Motor neuron (in vitro differentiated cells): Measurements from ENCODE around the gene IL4R. TPM values are rescaled to one million over a fixed set of nuclear protein-coding genes. Genes with fewer than 3 reads are reported as not detected.

Experiments
- ATAC-seq, 8 experiments: fragments of 200-7000 bp; cut with Tn5 transposase; replicated peaks in 6 of 8; 2 replicates each; pipeline ENCODE4 v1.8.0; 2021; ENCODE audit warnings: mild to moderate bottlenecking in 8 of 8, moderate library complexity in 8 of 8
- H3K27ac ChIP-seq, 2 donors: fragments of 250-450 bp; sonication (Bioruptor Pico); 2 replicates each; pipeline ENCODE4 v1.9.0; 2021; ENCODE audit warnings: antibody characterized with exemption in 2 of 2, mild to moderate bottlenecking in 2 of 2, moderate library complexity in 1 of 2
- H3K4me1 ChIP-seq, 2 donors: fragments of 250-450 bp; sonication (Bioruptor Pico); replicated peaks in 1 of 2; 2 replicates each; pipeline ENCODE4 v1.6.1; 2021; ENCODE audit warnings: antibody characterized with exemption in 2 of 2, mild to moderate bottlenecking in 2 of 2, moderate library complexity in 1 of 2
- H3K4me3 ChIP-seq, 5 donors: fragments of 250-450 bp; sonication (Bioruptor Pico); 2 replicates each; pipeline ENCODE4 v1.9.0; 2021; ENCODE audit warnings: antibody characterized with exemption in 5 of 5, mild to moderate bottlenecking in 5 of 5, moderate library complexity in 4 of 5
- WGBS, 10 experiments: fragments of 450-650 bp; shearing (Covaris generic); methylation state at CpG; one replicate each; pipeline ENCODE4 v1.0.0; 2022; 5-methylcytosine and 5-hydroxymethylcytosine counted together
- in situ Hi-C, 9 experiments: fragments of 400-800 bp; cut with MboI; loops; one replicate each; pipeline ENCODE4 v1.15.0; 2021; ENCODE audit warnings: low sequenced_read_pairs in 9 of 9, low pct_unique_long_range_greater_than_20kb in 2 of 9; ENCODE audit not compliant: unreplicated experiment in 9 of 9
- total RNA-seq, 8 experiments: library from RNA; unstranded; fragments of 300-600 nt; gene quantifications; 2 replicates each; pipeline versions ENCODE4 v1.2.3 to v1.2.4, GENCODE V29; 2022

IL4R gene
- total RNA-seq, 8 experiments from 2014 or later: 0.33 to 14.6 (median 4.3) TPM

DNA sequence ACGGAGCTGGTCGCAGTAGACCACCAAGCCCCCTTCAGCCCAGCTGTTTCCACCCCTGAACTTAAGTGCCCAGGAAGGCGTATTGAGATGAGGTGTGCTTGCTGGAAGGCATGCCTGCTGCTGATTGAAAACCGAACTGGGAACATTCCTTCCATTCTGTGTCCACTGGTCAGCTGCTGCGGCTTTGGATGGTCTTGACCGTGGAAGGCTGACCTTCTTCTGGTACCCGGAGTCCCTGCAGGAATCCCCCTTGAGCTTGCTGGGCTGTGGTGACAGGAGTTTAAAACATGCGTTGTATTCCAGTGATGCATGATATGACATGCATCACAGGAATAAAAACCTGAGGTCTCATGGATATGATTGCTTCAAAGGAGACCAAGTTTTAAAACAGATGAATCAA is 31.4 kb downstream of the IL4R start:
- 80 to 93% (median 90%) methylated on average over 1 to 6 of the region's 8 CpGs; no CpG with 5 or more reads in 5 of the 10 experiments for WGBS, 10 experiments
- Histone ChIP-seq H3K4me3 (no peak overlapping the region), H3K27ac (no peak overlapping the region), H3K4me1 (no peaks in the 10 kb centered on the region)
- peak in 1 of 8 experiments; percentile 15 for ATAC-seq
- in situ Hi-C loops: no loop called here

GRCh38 chr16:27346819-27347218 is 33.0 kb downstream of the IL4R start:
- 33 to 54% (median 47%) methylated on average over 3 of the region's 5 CpGs; no CpG with 5 or more reads in 6 of the 10 experiments for WGBS, 10 experiments
- Histone ChIP-seq H3K4me1 (no peaks in the 10 kb centered on the region), H3K4me3 (no peak overlapping the region), H3K27ac (no peak overlapping the region)
- in situ Hi-C loops: no loop called here
- no peak for ATAC-seq

DNA sequence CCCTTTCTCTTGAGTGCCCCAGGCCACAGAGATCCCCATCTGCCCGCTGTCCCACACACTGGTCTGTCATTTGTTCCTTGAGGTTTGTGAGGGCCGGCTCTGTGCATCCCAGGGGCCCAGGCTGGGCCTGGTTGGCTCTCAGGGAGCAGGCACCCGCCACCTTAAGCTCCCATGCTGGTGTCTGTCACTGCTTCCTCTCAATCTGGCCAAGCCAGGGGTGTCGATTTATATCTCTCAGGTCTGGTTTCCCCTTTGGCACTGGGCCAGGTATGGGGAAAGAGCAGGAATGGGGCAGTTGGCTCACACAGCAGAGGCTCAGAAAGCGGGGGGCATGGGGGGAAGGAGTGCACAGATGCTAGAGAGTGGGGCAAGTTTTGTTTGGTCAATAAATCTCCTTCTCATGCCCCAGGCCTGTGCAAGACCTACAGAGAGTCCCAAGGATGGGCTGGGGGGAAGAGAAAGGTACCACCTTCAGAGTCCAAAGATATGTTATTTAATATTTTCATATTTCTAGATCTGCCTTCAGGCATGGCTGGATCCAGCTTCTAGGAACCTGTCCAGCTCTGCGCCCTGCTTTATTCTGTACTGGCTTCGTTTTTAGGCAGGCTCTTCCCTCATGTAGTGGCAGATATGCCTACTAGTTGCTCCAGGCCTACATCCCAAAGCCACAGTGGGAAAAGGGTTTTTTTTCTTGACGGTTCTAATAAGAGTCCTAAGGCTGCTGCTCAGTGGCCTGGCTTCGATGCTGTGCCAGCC is 34.3 kb downstream of the IL4R start:
- no peak for ATAC-seq
- in situ Hi-C loops: no loop called here
- WGBS, 10 experiments: 60 to 100% (median 100%) methylated on average over 1 to 6 of the region's 9 CpGs; no CpG with 5 or more reads in 1 of the 10 experiments
- H3K4me3 ChIP-seq: no peak overlapping the region
- H3K27ac ChIP-seq: no peak overlapping the region
- no peaks in the 10 kb centered on the region for H3K4me1 ChIP-seq

DNA sequence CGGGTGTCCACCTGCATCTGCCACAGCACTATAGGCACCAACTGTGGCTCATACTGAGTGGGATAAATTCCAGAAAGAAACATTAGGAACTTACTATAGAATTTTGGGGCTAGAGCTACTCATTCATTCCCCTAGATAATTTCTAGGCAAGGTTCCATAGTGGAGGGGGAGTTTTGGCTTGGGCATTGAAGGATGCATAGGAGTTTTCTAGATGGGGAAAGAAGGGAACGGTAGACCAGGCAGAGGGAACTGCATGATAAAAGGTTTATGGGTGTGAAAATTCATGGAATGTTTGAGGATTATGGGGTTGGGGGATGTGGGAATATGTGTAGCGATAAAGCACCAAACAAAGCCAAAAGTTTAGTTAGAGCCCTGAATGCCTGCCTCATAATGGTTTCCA is 35.5 kb downstream of the IL4R start:
- no peaks in the 10 kb centered on the region for H3K4me1 ChIP-seq
- no peak for ATAC-seq
- WGBS, 10 experiments: 60 to 100% (median 90%) methylated on average over 1 to 3 of the region's 3 CpGs; no CpG with 5 or more reads in 2 of the 10 experiments
- in situ Hi-C loops: no loop called here
- no peak overlapping the region for H3K4me3 ChIP-seq
- no peak overlapping the region for H3K27ac ChIP-seq

GRCh38 chr16:27350006-27350405 is 36.2 kb downstream of the IL4R start:
- in situ Hi-C loops: loop anchor here in 1 of 9 experiments (10.0 kb wide), 1 partner anchor 55 kb away; no protein-coding TSS in a partner anchor
- Histone ChIP-seq H3K4me1 (no peaks in the 10 kb centered on the region), H3K4me3 (no peak overlapping the region), H3K27ac (no peak overlapping the region)
- no peak for ATAC-seq
- 12 to 100% (median 40%) methylated on average over 1 to 3 of the region's 3 CpGs; no CpG with 5 or more reads in 4 of the 10 experiments for WGBS, 10 experiments

DNA sequence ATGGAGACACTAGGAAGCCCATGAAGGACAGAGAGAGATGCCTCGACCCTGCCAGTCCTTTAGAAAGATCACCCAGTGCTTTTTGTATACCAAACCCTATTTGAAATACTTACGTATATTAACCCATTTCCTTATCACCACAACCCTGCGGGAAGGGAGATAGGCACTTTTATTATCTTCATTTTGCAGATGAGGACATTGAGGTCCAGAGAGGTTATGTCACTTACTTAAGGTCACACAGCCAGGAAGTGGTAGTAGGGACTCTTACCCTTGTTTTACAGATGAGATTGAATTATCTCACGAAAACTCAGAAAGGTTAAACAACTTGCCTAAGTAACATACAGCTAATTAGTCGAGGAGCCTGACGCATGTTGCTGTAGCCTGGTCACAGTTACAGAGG is 38.2 kb downstream of the IL4R start:
- no peak overlapping the region for H3K27ac ChIP-seq
- ATAC-seq: no peak
- WGBS, 10 experiments: 80 to 100% (median 92%) methylated on average over 1 to 6 of the region's 6 CpGs; no CpG with 5 or more reads in 2 of the 10 experiments
- H3K4me1 ChIP-seq: no peaks in the 10 kb centered on the region
- in situ Hi-C loops: loop anchor here in 1 of 9 experiments (10.0 kb wide), 1 partner anchor 57 kb away; no protein-coding TSS in a partner anchor
- H3K4me3 ChIP-seq: no peak overlapping the region

GRCh38 chr16:27353853-27354252 is 40.1 kb downstream of the IL4R start:
- no peak for ATAC-seq
- in situ Hi-C loops: loop anchor here in 1 of 9 experiments (10.0 kb wide), 1 partner anchor 59 kb away; no protein-coding TSS in a partner anchor
- Histone ChIP-seq H3K27ac (no peak overlapping the region), H3K4me3 (no peak overlapping the region), H3K4me1 (no peaks in the 10 kb centered on the region)
- 84 to 100% (median 100%) methylated on average over 1 to 4 of the region's 4 CpGs; no CpG with 5 or more reads in 3 of the 10 experiments for WGBS, 10 experiments

GRCh38 chr16:27355610-27356009 is 41.8 kb downstream of the IL4R start:
- ATAC-seq: peak in 2 of 8 experiments; percentile 54 to 71
- Histone ChIP-seq H3K4me3 (no peak overlapping the region), H3K27ac (no peak overlapping the region), H3K4me1 (no peaks in the 10 kb centered on the region)
- in situ Hi-C loops: loop anchor here in 1 of 9 experiments (10.0 kb wide), 1 partner anchor 61 kb away; no protein-coding TSS in a partner anchor
- WGBS, 10 experiments: 30 to 100% (median 76%) methylated on average over 2 to 5 of the region's 12 CpGs; no CpG with 5 or more reads in 4 of the 10 experiments

- 70 to 100% (median 80%) methylated on average over 1 to 2 of the region's 4 CpGs; no CpG with 5 or more reads in 5 of the 10 experiments for WGBS, 10 experiments
- no peak overlapping the region for H3K27ac ChIP-seq
- no peak overlapping the region for H3K4me3 ChIP-seq
- ATAC-seq: no peak
- no peaks in the 10 kb centered on the region for H3K4me1 ChIP-seq
- in situ Hi-C loops: loop anchor here in 1 of 9 experiments (10.0 kb wide), 1 partner anchor 62 kb away; no protein-coding TSS in a partner anchor
These were observed 43.0 kb downstream of the IL4R start for GRCh38 chr16:27356794-27357193.

DNA sequence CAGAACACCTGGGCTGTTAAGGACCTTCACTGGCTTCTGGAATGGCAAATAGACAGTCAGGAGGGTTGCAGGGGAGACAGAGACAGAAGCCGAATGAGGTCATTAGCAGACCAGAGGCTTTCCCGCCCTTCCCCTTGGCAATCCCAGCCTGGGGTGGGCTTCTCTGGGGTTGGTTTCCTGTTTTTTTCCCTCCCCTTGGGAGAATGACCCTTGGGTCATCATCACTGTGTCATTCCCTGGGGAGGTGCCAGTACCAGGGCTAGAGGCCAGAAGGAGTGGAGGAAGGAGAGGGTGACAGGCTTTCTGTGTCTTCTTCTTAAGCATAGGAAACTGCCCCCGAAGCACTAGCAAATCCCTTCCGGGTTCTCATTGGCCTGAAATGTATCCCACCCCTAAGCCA is 45.3 kb downstream of the IL4R start:
- Histone ChIP-seq H3K4me1 (no peaks in the 10 kb centered on the region), H3K27ac (no peak overlapping the region), H3K4me3 (no peak overlapping the region)
- ATAC-seq: no peak
- WGBS, 10 experiments: 100% methylated on average over 1 to 2 of the region's 4 CpGs; no CpG with 5 or more reads in 7 of the 10 experiments
- in situ Hi-C loops: loop anchor here in 1 of 9 experiments (10.0 kb wide), 1 partner anchor 64 kb away; no protein-coding TSS in a partner anchor

DNA sequence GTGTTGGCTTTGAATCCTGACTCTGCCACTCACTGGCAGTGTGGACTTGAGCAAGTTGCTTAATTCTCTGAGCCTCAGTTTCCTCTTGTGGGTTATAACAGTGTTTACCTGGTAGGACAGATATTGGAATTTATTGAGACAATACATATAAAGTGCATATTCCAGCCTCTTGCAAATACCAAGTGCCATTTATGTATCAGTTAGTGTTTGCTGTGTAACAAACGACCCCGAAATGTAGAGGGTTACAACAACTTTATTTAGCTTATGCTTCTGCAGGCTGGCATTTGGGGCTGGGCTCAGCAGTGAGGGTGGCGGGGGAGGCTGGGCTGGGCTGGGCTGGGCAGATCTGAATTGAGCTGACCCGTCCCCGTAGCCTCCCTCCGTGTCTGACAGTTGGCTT is 45.8 kb downstream of the IL4R start:
- H3K4me3 ChIP-seq: no peak overlapping the region
- no peak overlapping the region for H3K27ac ChIP-seq
- in situ Hi-C loops: loop anchor here in 2 of 9 experiments (10.0 kb wide), 2 partner anchors 65 to 125 kb away; no protein-coding TSS in a partner anchor
- H3K4me1 ChIP-seq: no peaks in the 10 kb centered on the region
- ATAC-seq: no peak
- 74 to 100% (median 81%) methylated on average over 2 to 6 of the region's 6 CpGs; no CpG with 5 or more reads in 6 of the 10 experiments for WGBS, 10 experiments

- no peak overlapping the region for H3K4me3 ChIP-seq
- whole genome bisulfite sequencing, 10 experiments: 60 to 100% (median 88%) methylated on average over 1 to 3 of the region's 3 CpGs; no CpG with 5 or more reads in 2 of the 10 experiments
- ATAC-seq: no peak
- no peaks in the 10 kb centered on the region for H3K4me1 ChIP-seq
- H3K27ac ChIP-seq: no peak overlapping the region
- in situ Hi-C loops: loop anchor here in 1 of 9 experiments (10.0 kb wide), 1 partner anchor 127 kb away; no protein-coding TSS in a partner anchor
These were observed 48.2 kb downstream of the IL4R start for GRCh38 chr16:27361987-27362386.

DNA sequence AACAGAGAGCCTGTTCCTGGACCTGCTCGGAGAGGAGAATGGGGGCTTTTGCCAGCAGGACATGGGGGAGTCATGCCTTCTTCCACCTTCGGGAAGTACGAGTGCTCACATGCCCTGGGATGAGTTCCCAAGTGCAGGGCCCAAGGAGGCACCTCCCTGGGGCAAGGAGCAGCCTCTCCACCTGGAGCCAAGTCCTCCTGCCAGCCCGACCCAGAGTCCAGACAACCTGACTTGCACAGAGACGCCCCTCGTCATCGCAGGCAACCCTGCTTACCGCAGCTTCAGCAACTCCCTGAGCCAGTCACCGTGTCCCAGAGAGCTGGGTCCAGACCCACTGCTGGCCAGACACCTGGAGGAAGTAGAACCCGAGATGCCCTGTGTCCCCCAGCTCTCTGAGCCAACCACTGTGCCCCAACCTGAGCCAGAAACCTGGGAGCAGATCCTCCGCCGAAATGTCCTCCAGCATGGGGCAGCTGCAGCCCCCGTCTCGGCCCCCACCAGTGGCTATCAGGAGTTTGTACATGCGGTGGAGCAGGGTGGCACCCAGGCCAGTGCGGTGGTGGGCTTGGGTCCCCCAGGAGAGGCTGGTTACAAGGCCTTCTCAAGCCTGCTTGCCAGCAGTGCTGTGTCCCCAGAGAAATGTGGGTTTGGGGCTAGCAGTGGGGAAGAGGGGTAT is 48.9 kb downstream of the IL4R start:
- in situ Hi-C loops: loop anchor here in 1 of 9 experiments (10.0 kb wide), 1 partner anchor 128 kb away; no protein-coding TSS in a partner anchor
- Histone ChIP-seq H3K27ac (no peak overlapping the region), H3K4me3 (no peak overlapping the region), H3K4me1 (no peaks in the 10 kb centered on the region)
- 67 to 100% (median 88%) methylated on average over 1 to 3 of the region's 16 CpGs; no CpG with 5 or more reads in 6 of the 10 experiments for WGBS, 10 experiments
- no peak for ATAC-seq
